ENCODE results near the gene KLHL14. TPM values are rescaled to one million over a fixed set of nuclear protein-coding genes. Genes with fewer than 3 reads are reported as not detected.
A peak's percentile ranks its signal among the peaks of the same experiment; 100 is the strongest.

KLHL14 gene
- total and polyA plus RNA-seq, 2 of the 13 experiments (the other 11 are each of a cell fraction or from before 2014, with no cell fraction given), result 16.0 to 41.8 TPM

DNA sequence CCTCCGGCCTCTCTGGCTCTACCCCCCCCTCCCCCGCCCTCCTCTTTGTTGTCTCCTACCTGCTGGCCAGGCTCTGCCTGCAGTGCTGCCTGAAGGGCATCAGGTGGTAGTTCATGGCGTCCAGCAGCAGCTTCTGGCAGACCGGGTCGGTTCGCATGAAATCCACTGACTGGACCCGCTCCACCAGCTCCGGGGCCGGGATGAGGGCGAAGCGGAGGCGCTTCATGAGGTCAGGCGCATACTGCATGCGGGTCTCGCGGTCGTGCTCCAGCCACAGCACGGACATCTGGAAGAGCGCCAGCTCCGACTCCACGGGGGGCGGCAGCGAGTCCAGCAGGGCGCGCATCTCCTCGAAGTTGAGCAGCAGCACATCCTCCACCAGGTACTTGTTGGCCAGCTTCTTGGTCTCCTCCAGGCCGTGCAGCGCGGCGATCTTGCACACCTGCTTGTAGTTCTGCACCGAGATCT is 3.2 kb downstream of the KLHL14 start (continued):
- no peak for TF ChIP-seq SIX1 (CRISPR knock-in tag; IDR thresholded peaks at IDR 0.05; ENCODE audit: borderline replicate concordance)
- no peak; the same call in none of the 2 replicates for TF ChIP-seq SAFB2 (CRISPR knock-in tag; IDR thresholded peaks at IDR 0.05; ENCODE audit: borderline replicate concordance, low read depth)
- TF ChIP-seq ZBTB7B (CRISPR knock-in tag; IDR thresholded peaks at IDR 0.05), result peak; percentile 13; the same call in 1 of the 2 replicates
- no peak; the same call in 1 of the 2 replicates for TF ChIP-seq ZNF605 (CRISPR knock-in tag; IDR thresholded peaks at IDR 0.05)
- TF ChIP-seq RBM39 (IDR thresholded peaks at IDR 0.05; ENCODE audit: low read depth, low read length, poor library complexity, severe bottlenecking), result no peak
- peak; percentile 33; the same call in 1 of the 2 replicates for TF ChIP-seq ZNF12 (CRISPR knock-in tag; IDR thresholded peaks at IDR 0.05)
- no peak for TF ChIP-seq ZNF333 (CRISPR knock-in tag; IDR thresholded peaks at IDR 0.05; ENCODE audit: borderline replicate concordance)
- TF ChIP-seq KLF11 (CRISPR knock-in tag; IDR thresholded peaks at IDR 0.05), result no peak
- TF ChIP-seq, protein P1, sequence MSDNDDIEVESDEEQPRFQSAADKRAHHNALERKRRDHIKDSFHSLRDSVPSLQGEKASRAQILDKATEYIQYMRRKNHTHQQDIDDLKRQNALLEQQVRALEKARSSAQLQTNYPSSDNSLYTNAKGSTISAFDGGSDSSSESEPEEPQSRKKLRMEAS (IDR thresholded peaks at IDR 0.05), result peak; percentile 70; the same call in 1 of the 2 replicates
- TF ChIP-seq, protein P2, sequence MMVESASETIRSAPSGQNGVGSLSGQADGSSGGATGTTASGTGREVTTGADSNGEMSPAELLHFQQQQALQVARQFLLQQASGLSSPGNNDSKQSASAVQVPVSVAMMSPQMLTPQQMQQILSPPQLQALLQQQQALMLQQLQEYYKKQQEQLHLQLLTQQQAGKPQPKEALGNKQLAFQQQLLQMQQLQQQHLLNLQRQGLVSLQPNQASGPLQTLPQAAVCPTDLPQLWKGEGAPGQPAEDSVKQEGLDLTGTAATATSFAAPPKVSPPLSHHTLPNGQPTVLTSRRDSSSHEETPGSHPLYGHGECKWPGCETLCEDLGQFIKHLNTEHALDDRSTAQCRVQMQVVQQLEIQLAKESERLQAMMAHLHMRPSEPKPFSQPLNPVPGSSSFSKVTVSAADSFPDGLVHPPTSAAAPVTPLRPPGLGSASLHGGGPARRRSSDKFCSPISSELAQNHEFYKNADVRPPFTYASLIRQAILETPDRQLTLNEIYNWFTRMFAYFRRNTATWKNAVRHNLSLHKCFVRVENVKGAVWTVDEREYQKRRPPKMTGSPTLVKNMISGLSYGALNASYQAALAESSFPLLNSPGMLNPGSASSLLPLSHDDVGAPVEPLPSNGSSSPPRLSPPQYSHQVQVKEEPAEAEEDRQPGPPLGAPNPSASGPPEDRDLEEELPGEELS (CRISPR knock-in tag; IDR thresholded peaks at IDR 0.05), result peak; percentile 11; the same call in 1 of the 2 replicates
- TF ChIP-seq, protein P3, sequence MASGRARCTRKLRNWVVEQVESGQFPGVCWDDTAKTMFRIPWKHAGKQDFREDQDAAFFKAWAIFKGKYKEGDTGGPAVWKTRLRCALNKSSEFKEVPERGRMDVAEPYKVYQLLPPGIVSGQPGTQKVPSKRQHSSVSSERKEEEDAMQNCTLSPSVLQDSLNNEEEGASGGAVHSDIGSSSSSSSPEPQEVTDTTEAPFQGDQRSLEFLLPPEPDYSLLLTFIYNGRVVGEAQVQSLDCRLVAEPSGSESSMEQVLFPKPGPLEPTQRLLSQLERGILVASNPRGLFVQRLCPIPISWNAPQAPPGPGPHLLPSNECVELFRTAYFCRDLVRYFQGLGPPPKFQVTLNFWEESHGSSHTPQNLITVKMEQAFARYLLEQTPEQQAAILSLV (CRISPR knock-in tag; IDR thresholded peaks at IDR 0.05; ENCODE audit: borderline replicate concordance), result peak; percentile 21; the same call in 1 of the 2 replicates
- TF ChIP-seq, protein P4, sequence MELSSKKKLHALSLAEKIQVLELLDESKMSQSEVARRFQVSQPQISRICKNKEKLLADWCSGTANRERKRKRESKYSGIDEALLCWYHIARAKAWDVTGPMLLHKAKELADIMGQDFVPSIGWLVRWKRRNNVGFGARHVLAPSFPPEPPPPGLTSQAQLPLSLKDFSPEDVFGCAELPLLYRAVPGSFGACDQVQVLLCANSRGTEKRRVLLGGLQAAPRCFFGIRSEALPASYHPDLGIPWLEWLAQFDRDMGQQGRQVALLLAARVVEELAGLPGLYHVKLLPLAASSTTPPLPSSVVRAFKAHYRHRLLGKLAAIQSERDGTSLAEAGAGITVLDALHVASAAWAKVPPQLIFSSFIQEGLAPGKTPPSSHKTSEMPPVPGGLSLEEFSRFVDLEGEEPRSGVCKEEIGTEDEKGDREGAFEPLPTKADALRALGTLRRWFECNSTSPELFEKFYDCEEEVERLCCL (CRISPR knock-in tag; IDR thresholded peaks at IDR 0.05; ENCODE audit: borderline replicate concordance), result no peak
- TF ChIP-seq, protein P5, sequence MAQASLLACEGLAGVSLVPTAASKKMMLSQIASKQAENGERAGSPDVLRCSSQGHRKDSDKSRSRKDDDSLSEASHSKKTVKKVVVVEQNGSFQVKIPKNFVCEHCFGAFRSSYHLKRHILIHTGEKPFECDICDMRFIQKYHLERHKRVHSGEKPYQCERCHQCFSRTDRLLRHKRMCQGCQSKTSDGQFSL (CRISPR knock-in tag; IDR thresholded peaks at IDR 0.05), result peak; percentile 71; the same call in 1 of the 2 replicates
- TF ChIP-seq, protein P6, sequence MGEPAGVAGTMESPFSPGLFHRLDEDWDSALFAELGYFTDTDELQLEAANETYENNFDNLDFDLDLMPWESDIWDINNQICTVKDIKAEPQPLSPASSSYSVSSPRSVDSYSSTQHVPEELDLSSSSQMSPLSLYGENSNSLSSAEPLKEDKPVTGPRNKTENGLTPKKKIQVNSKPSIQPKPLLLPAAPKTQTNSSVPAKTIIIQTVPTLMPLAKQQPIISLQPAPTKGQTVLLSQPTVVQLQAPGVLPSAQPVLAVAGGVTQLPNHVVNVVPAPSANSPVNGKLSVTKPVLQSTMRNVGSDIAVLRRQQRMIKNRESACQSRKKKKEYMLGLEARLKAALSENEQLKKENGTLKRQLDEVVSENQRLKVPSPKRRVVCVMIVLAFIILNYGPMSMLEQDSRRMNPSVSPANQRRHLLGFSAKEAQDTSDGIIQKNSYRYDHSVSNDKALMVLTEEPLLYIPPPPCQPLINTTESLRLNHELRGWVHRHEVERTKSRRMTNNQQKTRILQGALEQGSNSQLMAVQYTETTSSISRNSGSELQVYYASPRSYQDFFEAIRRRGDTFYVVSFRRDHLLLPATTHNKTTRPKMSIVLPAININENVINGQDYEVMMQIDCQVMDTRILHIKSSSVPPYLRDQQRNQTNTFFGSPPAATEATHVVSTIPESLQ (CRISPR knock-in tag; conservative IDR thresholded peaks at IDR 0.05), result no peak
- TF ChIP-seq, protein P7, sequence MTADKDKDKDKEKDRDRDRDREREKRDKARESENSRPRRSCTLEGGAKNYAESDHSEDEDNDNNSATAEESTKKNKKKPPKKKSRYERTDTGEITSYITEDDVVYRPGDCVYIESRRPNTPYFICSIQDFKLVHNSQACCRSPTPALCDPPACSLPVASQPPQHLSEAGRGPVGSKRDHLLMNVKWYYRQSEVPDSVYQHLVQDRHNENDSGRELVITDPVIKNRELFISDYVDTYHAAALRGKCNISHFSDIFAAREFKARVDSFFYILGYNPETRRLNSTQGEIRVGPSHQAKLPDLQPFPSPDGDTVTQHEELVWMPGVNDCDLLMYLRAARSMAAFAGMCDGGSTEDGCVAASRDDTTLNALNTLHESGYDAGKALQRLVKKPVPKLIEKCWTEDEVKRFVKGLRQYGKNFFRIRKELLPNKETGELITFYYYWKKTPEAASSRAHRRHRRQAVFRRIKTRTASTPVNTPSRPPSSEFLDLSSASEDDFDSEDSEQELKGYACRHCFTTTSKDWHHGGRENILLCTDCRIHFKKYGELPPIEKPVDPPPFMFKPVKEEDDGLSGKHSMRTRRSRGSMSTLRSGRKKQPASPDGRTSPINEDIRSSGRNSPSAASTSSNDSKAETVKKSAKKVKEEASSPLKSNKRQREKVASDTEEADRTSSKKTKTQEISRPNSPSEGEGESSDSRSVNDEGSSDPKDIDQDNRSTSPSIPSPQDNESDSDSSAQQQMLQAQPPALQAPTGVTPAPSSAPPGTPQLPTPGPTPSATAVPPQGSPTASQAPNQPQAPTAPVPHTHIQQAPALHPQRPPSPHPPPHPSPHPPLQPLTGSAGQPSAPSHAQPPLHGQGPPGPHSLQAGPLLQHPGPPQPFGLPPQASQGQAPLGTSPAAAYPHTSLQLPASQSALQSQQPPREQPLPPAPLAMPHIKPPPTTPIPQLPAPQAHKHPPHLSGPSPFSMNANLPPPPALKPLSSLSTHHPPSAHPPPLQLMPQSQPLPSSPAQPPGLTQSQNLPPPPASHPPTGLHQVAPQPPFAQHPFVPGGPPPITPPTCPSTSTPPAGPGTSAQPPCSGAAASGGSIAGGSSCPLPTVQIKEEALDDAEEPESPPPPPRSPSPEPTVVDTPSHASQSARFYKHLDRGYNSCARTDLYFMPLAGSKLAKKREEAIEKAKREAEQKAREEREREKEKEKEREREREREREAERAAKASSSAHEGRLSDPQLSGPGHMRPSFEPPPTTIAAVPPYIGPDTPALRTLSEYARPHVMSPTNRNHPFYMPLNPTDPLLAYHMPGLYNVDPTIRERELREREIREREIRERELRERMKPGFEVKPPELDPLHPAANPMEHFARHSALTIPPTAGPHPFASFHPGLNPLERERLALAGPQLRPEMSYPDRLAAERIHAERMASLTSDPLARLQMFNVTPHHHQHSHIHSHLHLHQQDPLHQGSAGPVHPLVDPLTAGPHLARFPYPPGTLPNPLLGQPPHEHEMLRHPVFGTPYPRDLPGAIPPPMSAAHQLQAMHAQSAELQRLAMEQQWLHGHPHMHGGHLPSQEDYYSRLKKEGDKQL (CRISPR knock-in tag; IDR thresholded peaks at IDR 0.05; ENCODE audit: low read depth), result no peak
- TF ChIP-seq ZNF124 (CRISPR knock-in tag; IDR thresholded peaks at IDR 0.05), result no peak
- no peak for TF ChIP-seq ZNF3 (CRISPR knock-in tag; IDR thresholded peaks at IDR 0.05)

Measured in HepG2 (cell line).